Testis (tissue), 3 donors: ENCODE data around the gene CDH1. TPM values are rescaled to one million over a fixed set of nuclear protein-coding genes. Genes with fewer than 3 reads are reported as not detected.

Experiments used
- DNase-seq: peaks from one replicate; pipeline ENCODE4 v3.0.0-alpha.2; 2019
- H3K27ac ChIP-seq, 2 donors: fragments of 200-600 bp; sonication (generic); one replicate each; pipeline ENCODE4 v1.5.1; 2019
- H3K27me3 ChIP-seq: fragments of 200-600 bp; sonication (generic); one replicate; pipeline ENCODE4 v1.5.1; 2019
- H3K36me3 ChIP-seq: fragments of 200-600 bp; sonication (generic); one replicate; pipeline ENCODE4 v1.5.1; 2017; ENCODE audit warnings: low read depth; ENCODE audit errors: missing control alignments
- H3K4me1 ChIP-seq: fragments of 200-600 bp; sonication (generic); one replicate; pipeline ENCODE4 v1.5.1; 2019
- H3K4me3 ChIP-seq, 2 donors: fragments of 200-600 bp; sonication (generic); one replicate each; pipeline ENCODE4 v1.5.1; 2017 to 2019
- H3K9me3 ChIP-seq: fragments of 200-600 bp; sonication (generic); one replicate; pipeline ENCODE4 v1.5.1; 2017
- CTCF ChIP-seq, 3 experiments: fragments of 450-650 bp in 2 of 3; fragments of 200-600 bp in 1 of 3; sonication (generic) in 1 of 3; IDR thresholded peaks; one replicate each; pipeline ENCODE4 v1.5.1; 2016 to 2019; ENCODE audit warnings: antibody characterized with exemption in 3 of 3, mild to moderate bottlenecking in 2 of 3, moderate library complexity in 1 of 3
- POLR2A ChIP-seq: fragments of 450-650 bp; IDR thresholded peaks from one replicate; pipeline ENCODE4 v1.6.1; 2017; ENCODE audit warnings: antibody characterized with exemption, mild to moderate bottlenecking, moderate library complexity
- WGBS, 2 donors: methylation state at CpG; one replicate each; pipeline ENCODE4 v1.1.5; 2018; 5-methylcytosine and 5-hydroxymethylcytosine counted together
- intact Hi-C: fragments of 100-400 bp; cut with DNase I; formaldehyde crosslinking; loops from one replicate; pipeline ENCODE4 v1.15.1; 2023; ENCODE audit warnings: low total_unique reads
- polyA plus RNA-seq: library from polyadenylated mRNA; stranded (reverse); fragments of 350-450 nt; fragmentation: Illumina TruSeq; extraction: RNeasy Lipid Tissue Mini Kit (QIAGEN cat#74804); gene quantifications from one replicate; pipeline ENCODE4 v1.2.3, GENCODE V29; 2014; ENCODE audit warnings: low read depth, low replicate concordance; ENCODE audit not compliant: insufficient read depth
- total RNA-seq, 2 donors: library from RNA; depleted of rRNA; stranded (reverse); fragments of >200 nt; gene quantifications; one replicate each; pipeline ENCODE4 v1.2.3, GENCODE V29; 2016

The CDH1 gene
- total and polyA plus RNA-seq, 3 donors from 2014 or later, result 0.94 to 5.5 (median 2.1) TPM

GRCh38 chr16:68757625-68757935 is 20.5 kb downstream of the CDH1 start:
- H3K9me3 ChIP-seq, result no peaks in the 10 kb centered on the region
- no peaks in the 10 kb centered on the region for H3K4me1 ChIP-seq
- no peak for DNase-seq
- intact Hi-C loops, result no loop called here
- no peak for TF ChIP-seq POLR2A
- TF ChIP-seq CTCF (IDR thresholded peaks at IDR 0.05), result no peak
- no peak overlapping the region for H3K4me3 ChIP-seq
- no peak overlapping the region for H3K27ac ChIP-seq
- no peaks in the 10 kb centered on the region for H3K36me3 ChIP-seq
- H3K27me3 ChIP-seq, result no peaks in the 10 kb centered on the region

GRCh38 chr16:68759062-68759461 is 22.0 kb downstream of the CDH1 start:
- H3K27me3 ChIP-seq, result no peaks in the 10 kb centered on the region
- H3K4me1 ChIP-seq, result no peaks in the 10 kb centered on the region

GRCh38 chr16:68760671-68761275 is 23.7 kb downstream of the CDH1 start:
- H3K4me3 ChIP-seq, result no peak overlapping the region
- no peaks in the 10 kb centered on the region for H3K36me3 ChIP-seq
- no peaks in the 10 kb centered on the region for H3K9me3 ChIP-seq
- no peak for DNase-seq
- H3K27ac ChIP-seq, result no peak overlapping the region
- H3K4me1 ChIP-seq, result no peaks in the 10 kb centered on the region
- TF ChIP-seq CTCF (IDR thresholded peaks at IDR 0.05), result no peak
- no peak for TF ChIP-seq POLR2A
- intact Hi-C loops, result no loop called here
- no peaks in the 10 kb centered on the region for H3K27me3 ChIP-seq
- 59 to 72% methylated on average over 8 of the region's 8 CpGs for WGBS, 2 donors

More at GRCh38 chr16:68759062-68759461, 22.0 kb downstream of the CDH1 start:
- H3K4me3 ChIP-seq, result no peak overlapping the region
- intact Hi-C loops, result no loop called here
- H3K27ac ChIP-seq, result no peak overlapping the region
- no peaks in the 10 kb centered on the region for H3K9me3 ChIP-seq
- 86 to 99% methylated on average over 6 of the region's 6 CpGs for WGBS, 2 donors
- DNase-seq, result no peak
- no peaks in the 10 kb centered on the region for H3K36me3 ChIP-seq
- no peak for TF ChIP-seq POLR2A
- no peak for TF ChIP-seq CTCF (IDR thresholded peaks at IDR 0.05)

GRCh38 chr16:68762996-68763756 is 26.1 kb downstream of the CDH1 start:
- TF ChIP-seq CTCF (IDR thresholded peaks at IDR 0.05) (no peak), POLR2A (no peak)
- no peaks in the 10 kb centered on the region for H3K27me3 ChIP-seq
- H3K4me3 ChIP-seq, result no peak overlapping the region
- no peaks in the 10 kb centered on the region for H3K36me3 ChIP-seq
- DNase-seq, result no peak
- H3K4me1 ChIP-seq, result no peaks in the 10 kb centered on the region
- H3K9me3 ChIP-seq, result no peaks in the 10 kb centered on the region
- intact Hi-C loops, result no loop called here
- no peak overlapping the region for H3K27ac ChIP-seq
- 58 to 67% methylated on average over 6 of the region's 6 CpGs for WGBS, 2 donors

- Histone ChIP-seq H3K4me3 (no peak overlapping the region), H3K27me3 (no peaks in the 10 kb centered on the region), H3K36me3 (no peaks in the 10 kb centered on the region), H3K4me1 (no peaks in the 10 kb centered on the region), H3K27ac (no peak overlapping the region), H3K9me3 (no peaks in the 10 kb centered on the region)
- DNase-seq, result no peak
- intact Hi-C loops, result no loop called here
- WGBS, 2 donors, result 87 to 91% methylated on average over 8 of the region's 8 CpGs
- TF ChIP-seq POLR2A (no peak), CTCF (IDR thresholded peaks at IDR 0.05) (no peak)
Measured at GRCh38 chr16:68764862-68765261, 27.8 kb downstream of the CDH1 start.
